ENCODE measurements around the gene EXOC3L2.

- TF ChIP-seq CTCF (conservative IDR thresholded peaks at IDR 0.05; ENCODE audit: low read depth, low read length) (no peak), EZH2 (IDR thresholded peaks at IDR 0.05; ENCODE audit: borderline replicate concordance, low read depth, low read length, poor library complexity, severe bottlenecking) (no peak)
These were observed 53.8 kb downstream of the EXOC3L2 start for GRCh38 chr19:45191375-45191774.

Data from A673 (cell line).